ENCODE measurements around the gene BSDC1. TPM values are rescaled to one million over a fixed set of nuclear protein-coding genes. Genes with fewer than 3 reads are reported as not detected.

BSDC1 gene
- total and polyA plus RNA-seq, 2 experiments from 2014 or later, result 22.7 to 50.7 TPM

GRCh38 chr1:32358435-32358834 lies 35.8 kb downstream of the BSDC1 start (continued):
- no peak for TF ChIP-seq NANOG (IDR thresholded peaks at IDR 0.05; ENCODE audit: borderline replicate concordance)
- TF ChIP-seq ETS1 (IDR thresholded peaks at IDR 0.05), result no peak
- no peak for TF ChIP-seq ZNF331 (CRISPR knock-in tag; IDR thresholded peaks at IDR 0.05; ENCODE audit: low read depth)

- DNase-seq (ENCODE audit: low spot score) (no peak), ATAC-seq (no peak)
- H3K9me2 ChIP-seq (ENCODE audit: insufficient read depth), result no peaks in the 10 kb centered on the region
- H3K4me3 Mint-ChIP-seq, result no peak overlapping the region; the same call in 2 of the 3 replicates
- H3K27me3 ChIP-seq (ENCODE audit: insufficient read depth), result peaks cover 41% of the 10 kb centered on the region
- H2AFZ ChIP-seq, result no peak overlapping the region
- H3K36me3 ChIP-seq (ENCODE audit: insufficient read depth), result no peaks in the 10 kb centered on the region
- H3K27ac ChIP-seq (ENCODE audit: low read depth), result no peak overlapping the region
- TF ChIP-seq STAT1 (IDR thresholded peaks at IDR 0.05; ENCODE audit: unreplicated experiment), result no peak
- TF ChIP-seq CREB1 (CRISPR knock-in tag; IDR thresholded peaks at IDR 0.05; ENCODE audit: low read depth), result no peak
- no peak for TF ChIP-seq EZH2phosphoT487 (IDR thresholded peaks at IDR 0.05; ENCODE audit: unreplicated experiment)
- no peak for TF ChIP-seq ZNF114 (CRISPR knock-in tag; IDR thresholded peaks at IDR 0.05)
- TF ChIP-seq ZNF331 (CRISPR knock-in tag; IDR thresholded peaks at IDR 0.05; ENCODE audit: low read depth), result no peak
- H3K4me1 ChIP-seq (ENCODE audit: insufficient read depth), result no peaks in the 10 kb centered on the region; the same call in 1 of the 2 replicates
- peaks cover 15% of the 10 kb centered on the region; the same call in 1 of the 2 replicates for H3F3A ChIP-seq (replicated peaks; ENCODE audit: low read depth)
- no peaks in the 10 kb centered on the region for H4K20me1 ChIP-seq (replicated peaks; ENCODE audit: insufficient read depth)
- no peaks in the 10 kb centered on the region; the same call in 1 of the 3 replicates for H3K9me3 Mint-ChIP-seq
- H3K27me3 Mint-ChIP-seq (ENCODE audit: insufficient read depth, low read depth, poor library complexity), result peaks cover 25% of the 10 kb centered on the region
- no peak overlapping the region for H3K27ac Mint-ChIP-seq
- H3K4me3 ChIP-seq, result no peak overlapping the region
- peaks cover 20% of the 10 kb centered on the region for H3K4me1 Mint-ChIP-seq
- peaks cover 2% of the 10 kb centered on the region; the same call in 1 of the 3 replicates for H3K36me3 Mint-ChIP-seq (ENCODE audit: low read depth)
- no peak overlapping the region for H3K4me2 ChIP-seq
- H3K79me2 ChIP-seq (replicated peaks; ENCODE audit: insufficient read depth), result no peaks in the 10 kb centered on the region
Measured at GRCh38 chr1:32357614-32358013, 36.6 kb downstream of the BSDC1 start.

GRCh38 chr1:32356478-32356877 lies 37.8 kb downstream of the BSDC1 start:
- H3F3A ChIP-seq (replicated peaks; ENCODE audit: low read depth), result 0 out of 2 replicates have a peak, but pooled peaks cover 15% of the 10 kb centered on the region
- no peaks in the 10 kb centered on the region; the same call in 1 of the 3 replicates for H3K9me3 Mint-ChIP-seq
- no peak for ATAC-seq
- H3K79me2 ChIP-seq (replicated peaks; ENCODE audit: insufficient read depth), result no peaks in the 10 kb centered on the region
- no peak overlapping the region for H3K4me2 ChIP-seq
- H3K4me1 ChIP-seq (ENCODE audit: insufficient read depth), result no peaks in the 10 kb centered on the region; the same call in 1 of the 2 replicates
- H4K20me1 ChIP-seq (replicated peaks; ENCODE audit: insufficient read depth), result no peaks in the 10 kb centered on the region
- peaks cover 20% of the 10 kb centered on the region for H3K4me1 Mint-ChIP-seq
- H3K27me3 Mint-ChIP-seq (ENCODE audit: insufficient read depth, low read depth, poor library complexity), result peaks cover 20% of the 10 kb centered on the region
- no peak overlapping the region for H3K4me3 Mint-ChIP-seq
- no peaks in the 10 kb centered on the region for H3K9me2 ChIP-seq (ENCODE audit: insufficient read depth)
- H3K36me3 Mint-ChIP-seq (ENCODE audit: low read depth), result no peaks in the 10 kb centered on the region; the same call in 2 of the 3 replicates
- peaks cover 30% of the 10 kb centered on the region for H3K27me3 ChIP-seq (ENCODE audit: insufficient read depth)
- H2AFZ ChIP-seq, result no peak overlapping the region
- H3K4me3 ChIP-seq, result no peak overlapping the region
- no peak overlapping the region for H3K27ac ChIP-seq (ENCODE audit: low read depth)
- H3K27ac Mint-ChIP-seq, result no peak overlapping the region
- DNase-seq (ENCODE audit: low spot score), result no peak
- no peaks in the 10 kb centered on the region for H3K36me3 ChIP-seq (ENCODE audit: insufficient read depth)
- no peak for TF ChIP-seq ZNF331 (CRISPR knock-in tag; IDR thresholded peaks at IDR 0.05; ENCODE audit: low read depth)
- TF ChIP-seq CTCF (conservative IDR thresholded peaks at IDR 0.05; ENCODE audit: low read depth in 2 of 2), result no peak
- no peak for TF ChIP-seq STAT1 (IDR thresholded peaks at IDR 0.05; ENCODE audit: unreplicated experiment)
- TF ChIP-seq ETS1 (IDR thresholded peaks at IDR 0.05), result no peak
- TF ChIP-seq ZNF462 (CRISPR knock-in tag; IDR thresholded peaks at IDR 0.05), result no peak
- TF ChIP-seq EZH2phosphoT487 (IDR thresholded peaks at IDR 0.05; ENCODE audit: unreplicated experiment), result no peak

Data from GM23338 (cell line).